ENCODE data around the gene ANTXR1. TPM values are rescaled to one million over a fixed set of nuclear protein-coding genes. Genes with fewer than 3 reads are reported as not detected.

ANTXR1 gene
- polyA plus RNA-seq, 1 donor (not counting 4 experiments of a cell fraction or from before 2014, with no cell fraction given), result 20.4 TPM

DNA sequence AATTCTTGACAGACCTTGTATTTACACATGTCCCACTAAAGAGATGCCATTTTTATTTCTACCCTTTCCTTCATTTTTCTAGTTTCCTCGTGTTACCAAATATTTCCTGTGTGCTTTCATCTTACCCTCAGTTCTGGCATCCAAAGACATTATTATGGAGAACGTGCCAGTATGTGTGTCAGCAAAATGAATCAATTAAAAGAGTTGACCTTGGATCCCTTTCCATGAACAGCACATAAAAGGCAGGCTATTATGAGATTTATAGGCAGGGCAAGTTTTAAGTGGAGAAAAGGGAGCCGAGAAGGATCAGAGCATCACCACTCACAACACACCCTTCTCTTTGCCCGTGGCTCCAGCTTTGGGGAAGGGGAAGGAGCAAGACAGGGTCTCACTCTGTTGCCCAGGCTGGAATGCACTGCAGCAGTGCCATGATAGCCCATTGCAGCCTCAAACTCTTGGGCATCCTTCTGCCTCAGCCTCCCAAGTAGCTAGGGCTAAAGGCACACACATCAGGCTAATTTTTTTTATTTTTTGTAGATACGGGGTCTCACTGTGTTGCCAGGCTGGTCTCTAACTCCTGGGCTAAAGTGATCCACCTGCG lies 224.2 kb downstream of the ANTXR1 start:
- dilution Hi-C loops (cut with MboI; ENCODE audit: extremely low pct_ligation_motif_present, low sequenced_read_pairs), result no loop called here
- no peak overlapping the region for H3K4me3 ChIP-seq (ENCODE audit: control insufficient read depth in 2 of 3, extremely low read depth in 1 of 3, insufficient read depth in 2 of 3, low read depth in 1 of 3, low read length in 3 of 3)
- H3K36me3 ChIP-seq (ENCODE audit: control insufficient read depth in 2 of 2, extremely low read depth in 1 of 2, insufficient read depth in 2 of 2, low read length in 2 of 2), result no peaks in the 10 kb centered on the region
- H3K27me3 ChIP-seq (ENCODE audit: control insufficient read depth, extremely low read depth, insufficient read depth, low read length), result no peaks in the 10 kb centered on the region
- TF ChIP-seq CTCF (optimal IDR thresholded peaks at IDR 0.05 in 1 of 3, IDR thresholded peaks at IDR 0.05 in 1 of 3, conservative IDR thresholded peaks at IDR 0.05 in 1 of 3; ENCODE audit: extremely low read depth in 1 of 3, insufficient read depth in 2 of 3, low read length in 3 of 3) (no peak), EZH2 (IDR thresholded peaks at IDR 0.05; ENCODE audit: low read length) (no peak)
- no peak overlapping the region for H2AFZ ChIP-seq (ENCODE audit: control insufficient read depth, low read length)
- no peak for DNase-seq (ENCODE audit: low read depth, low spot score)
- H3K4me2 ChIP-seq (ENCODE audit: control insufficient read depth, extremely low read depth, insufficient read depth, low read depth, low read length), result no peak overlapping the region
- no peaks in the 10 kb centered on the region for H3K79me2 ChIP-seq (ENCODE audit: control insufficient read depth, insufficient read depth, low read length)
- no peaks in the 10 kb centered on the region for H3K9me3 ChIP-seq (ENCODE audit: control insufficient read depth, low read depth, low read length)
- no peaks in the 10 kb centered on the region for H3K4me1 ChIP-seq (ENCODE audit: control insufficient read depth, extremely low read depth, insufficient read depth, low read length)
- H3K9me1 ChIP-seq (ENCODE audit: control insufficient read depth, extremely low read depth, insufficient read depth, low read length), result no peaks in the 10 kb centered on the region
- no peak overlapping the region for H3K27ac ChIP-seq (ENCODE audit: control insufficient read depth, insufficient read depth, low read length)
- no peaks in the 10 kb centered on the region for H4K20me1 ChIP-seq (ENCODE audit: control insufficient read depth, extremely low read depth, insufficient read depth, low read length)
- FAIRE-seq, result no peak
- H3K9ac ChIP-seq (ENCODE audit: control insufficient read depth, extremely low read depth, insufficient read depth, low read length), result no peak overlapping the region

- Histone ChIP-seq H3K27me3 (ENCODE audit: control insufficient read depth, extremely low read depth, insufficient read depth, low read length) (no peaks in the 10 kb centered on the region), H3K4me1 (ENCODE audit: control insufficient read depth, extremely low read depth, insufficient read depth, low read length) (no peaks in the 10 kb centered on the region), H3K9me1 (ENCODE audit: control insufficient read depth, extremely low read depth, insufficient read depth, low read length) (no peaks in the 10 kb centered on the region), H3K27ac (ENCODE audit: control insufficient read depth, insufficient read depth, low read length) (no peak overlapping the region), H3K9ac (ENCODE audit: control insufficient read depth, extremely low read depth, insufficient read depth, low read length) (no peak overlapping the region), H3K4me3 (ENCODE audit: control insufficient read depth in 2 of 3, extremely low read depth in 1 of 3, insufficient read depth in 2 of 3, low read depth in 1 of 3, low read length in 3 of 3) (no peak overlapping the region), H3K4me2 (ENCODE audit: control insufficient read depth, extremely low read depth, insufficient read depth, low read depth, low read length) (no peak overlapping the region), H2AFZ (ENCODE audit: control insufficient read depth, low read length) (no peak overlapping the region), H3K9me3 (ENCODE audit: control insufficient read depth, low read depth, low read length) (no peaks in the 10 kb centered on the region), H3K79me2 (ENCODE audit: control insufficient read depth, insufficient read depth, low read length) (no peaks in the 10 kb centered on the region), H4K20me1 (ENCODE audit: control insufficient read depth, extremely low read depth, insufficient read depth, low read length) (no peaks in the 10 kb centered on the region), H3K36me3 (ENCODE audit: control insufficient read depth in 2 of 2, extremely low read depth in 1 of 2, insufficient read depth in 2 of 2, low read length in 2 of 2) (no peaks in the 10 kb centered on the region)
- dilution Hi-C loops (cut with MboI; ENCODE audit: extremely low pct_ligation_motif_present, low sequenced_read_pairs), result no loop called here
- DNase-seq (ENCODE audit: low read depth, low spot score), result no peak
- no peak for FAIRE-seq
- TF ChIP-seq CTCF (optimal IDR thresholded peaks at IDR 0.05 in 1 of 3, IDR thresholded peaks at IDR 0.05 in 1 of 3, conservative IDR thresholded peaks at IDR 0.05 in 1 of 3; ENCODE audit: extremely low read depth in 1 of 3, insufficient read depth in 2 of 3, low read length in 3 of 3) (no peak), EZH2 (IDR thresholded peaks at IDR 0.05; ENCODE audit: low read length) (no peak)
These were observed 225.6 kb downstream of the ANTXR1 start for GRCh38 chr2:69238449-69239031.

Data from keratinocyte (primary cell).